GM21526 (cell line): ENCODE results near the gene CGB1.

Source experiments
- ATAC-seq: cut with Tn5 transposase; IDR thresholded peaks from one replicate; pipeline ENCODE4 v1.9.1; 2021; ENCODE audit warnings: moderate library complexity; ENCODE audit not compliant: unreplicated experiment, low FRiP score

The CGB1 gene

GRCh38 chr19:48999481-49000325 is 37.0 kb downstream of the CGB1 start:
- ATAC-seq, result no peak

GRCh38 chr19:48997972-48998371 is 38.7 kb downstream of the CGB1 start:
- ATAC-seq, result no peak

- ATAC-seq, result no peak
These were observed 42.7 kb downstream of the CGB1 start for GRCh38 chr19:48994035-48994386.

GRCh38 chr19:48993175-48994034 is 43.3 kb downstream of the CGB1 start, which contains the start of the genes GYS1 and RUVBL2:
GYS1 (minus strand) TSS chr19:48993309; CDS start chr19:48993112, 197 bp downstream.
RUVBL2 (plus strand) TSS chr19:48993887; CDS start chr19:48993912, 25 bp downstream.
- ATAC-seq, result peak; percentile 81

- ATAC-seq, result peak; percentile 2
These were observed 44.0 kb downstream of the CGB1 start for GRCh38 chr19:48992581-48993174.

- no peak for ATAC-seq
These were observed 44.7 kb downstream of the CGB1 start for GRCh38 chr19:48991873-48992580.

GRCh38 chr19:48991011-48991609 is 45.6 kb downstream of the CGB1 start:
- no peak for ATAC-seq

- no peak for ATAC-seq
These were observed 46.3 kb downstream of the CGB1 start for GRCh38 chr19:48990400-48990799.

GRCh38 chr19:48989701-48990291 is 46.9 kb downstream of the CGB1 start:
- ATAC-seq, result no peak

- no peak for ATAC-seq
These were observed 47.8 kb downstream of the CGB1 start for GRCh38 chr19:48988860-48989259.

GRCh38 chr19:48988286-48988685 is 48.4 kb downstream of the CGB1 start:
- ATAC-seq, result no peak

- no peak for ATAC-seq
These were observed 49.4 kb downstream of the CGB1 start for GRCh38 chr19:48987323-48987722.

- no peak for ATAC-seq
These were observed 50.5 kb downstream of the CGB1 start for GRCh38 chr19:48986211-48986610.

GRCh38 chr19:48985711-48986110 is 51.0 kb downstream of the CGB1 start:
- no peak for ATAC-seq
